Activated CD4-positive, alpha-beta T cell treated with anti-CD3 and anti-CD28 coated beads, Interleukin-2, amount 50 U/mL, for 16 hours (primary cell): ENCODE results near the gene SLX9.
"Not testable (repeated sequence)": the region's sequence is repeated elsewhere in the genome, so short reads cannot be mapped to it uniquely, and the experiment has no call there.

Experiments used
- DNase-seq: peaks from one replicate; pipeline ENCODE4 v3.0.0-alpha.2; 2020

The SLX9 gene

DNA sequence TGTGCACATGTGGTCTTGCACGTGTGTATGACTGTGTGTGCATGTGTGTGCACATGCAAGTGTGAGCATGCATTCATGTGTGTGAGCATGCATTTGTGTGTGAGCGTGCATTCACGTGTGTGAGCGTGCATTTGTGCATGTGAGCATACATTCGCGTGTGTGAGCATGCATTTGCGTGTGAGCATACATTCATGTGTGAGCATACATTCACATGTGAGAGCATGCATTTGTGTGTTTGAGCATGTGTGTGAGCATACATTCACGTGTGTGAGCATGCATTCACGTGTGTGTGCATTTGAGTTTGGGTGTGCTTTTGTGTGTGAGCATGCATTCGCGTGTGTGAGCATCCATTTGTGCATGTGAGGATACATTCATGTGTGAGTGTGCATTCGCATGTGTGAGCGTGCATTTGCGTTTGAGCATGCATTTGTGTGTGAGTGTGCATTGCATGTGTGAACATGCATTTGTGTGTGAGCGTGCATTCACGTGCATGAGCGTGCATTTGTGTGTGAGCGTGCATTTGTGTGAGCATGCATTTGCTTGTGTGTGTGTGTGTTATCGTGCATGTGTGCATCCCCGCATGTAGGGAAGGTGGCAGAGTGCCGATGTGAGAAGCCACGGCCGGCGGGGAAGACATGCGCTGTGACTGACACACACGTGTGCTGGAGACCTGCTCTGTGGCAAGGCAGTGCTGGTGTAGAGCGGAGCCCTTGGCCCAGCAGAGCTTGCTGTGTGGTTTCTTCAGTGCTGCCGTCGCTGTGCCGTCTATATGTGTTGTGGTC is 37.4 kb upstream of the SLX9 start:
- DNase-seq: no peak

DNA sequence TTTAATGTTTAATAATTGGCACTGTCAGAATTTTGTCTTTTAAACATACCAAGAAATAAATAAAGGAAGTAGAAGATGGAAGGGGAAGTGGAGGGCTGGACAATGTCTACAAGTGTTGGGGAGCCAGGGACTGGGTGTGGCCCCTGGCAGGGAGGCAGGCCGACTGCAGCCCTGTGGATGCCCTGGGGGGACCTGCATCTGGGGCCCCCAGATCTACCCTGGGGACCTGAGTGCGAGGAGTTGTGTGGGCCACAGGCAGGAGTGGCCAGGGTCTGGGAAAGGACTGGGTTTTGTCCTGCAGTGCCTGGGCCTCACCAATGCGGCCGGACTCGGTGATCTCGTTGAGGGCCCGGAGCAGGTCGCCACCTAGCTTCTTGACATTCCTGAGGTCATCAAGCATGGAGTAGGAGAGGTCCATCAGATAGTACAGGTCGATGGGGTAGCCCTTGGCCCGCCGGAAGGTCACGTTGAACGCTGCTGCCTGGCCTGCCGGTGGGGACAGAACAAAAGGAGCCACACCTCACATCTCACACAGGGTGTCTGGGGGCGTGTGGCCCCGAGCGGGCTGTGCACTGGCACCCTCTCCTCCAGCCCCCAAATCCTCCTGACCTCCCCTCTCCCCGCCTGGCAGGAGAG is 36.7 kb upstream of the SLX9 start:
- DNase-seq: no peak

DNA sequence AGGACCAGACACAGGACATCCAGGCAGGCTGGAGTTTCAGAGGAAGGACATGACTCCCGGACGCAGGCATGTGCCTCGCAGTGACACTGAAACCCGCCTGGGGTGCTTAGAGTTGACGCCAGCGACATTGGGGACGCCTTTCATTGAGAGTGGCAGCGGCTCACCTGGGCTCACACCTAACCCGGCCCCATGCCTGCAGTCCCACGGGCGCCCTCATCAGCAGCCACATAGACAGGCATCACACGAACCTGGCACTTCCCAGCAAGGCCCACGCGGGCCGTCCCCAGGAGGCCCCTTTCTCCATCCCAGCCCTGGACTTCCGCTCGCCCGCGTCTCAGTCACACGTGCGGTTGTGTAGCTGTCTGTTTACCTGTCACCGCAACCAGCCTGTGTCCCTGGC is 36.1 kb upstream of the SLX9 start:
- DNase-seq: no peak

DNA sequence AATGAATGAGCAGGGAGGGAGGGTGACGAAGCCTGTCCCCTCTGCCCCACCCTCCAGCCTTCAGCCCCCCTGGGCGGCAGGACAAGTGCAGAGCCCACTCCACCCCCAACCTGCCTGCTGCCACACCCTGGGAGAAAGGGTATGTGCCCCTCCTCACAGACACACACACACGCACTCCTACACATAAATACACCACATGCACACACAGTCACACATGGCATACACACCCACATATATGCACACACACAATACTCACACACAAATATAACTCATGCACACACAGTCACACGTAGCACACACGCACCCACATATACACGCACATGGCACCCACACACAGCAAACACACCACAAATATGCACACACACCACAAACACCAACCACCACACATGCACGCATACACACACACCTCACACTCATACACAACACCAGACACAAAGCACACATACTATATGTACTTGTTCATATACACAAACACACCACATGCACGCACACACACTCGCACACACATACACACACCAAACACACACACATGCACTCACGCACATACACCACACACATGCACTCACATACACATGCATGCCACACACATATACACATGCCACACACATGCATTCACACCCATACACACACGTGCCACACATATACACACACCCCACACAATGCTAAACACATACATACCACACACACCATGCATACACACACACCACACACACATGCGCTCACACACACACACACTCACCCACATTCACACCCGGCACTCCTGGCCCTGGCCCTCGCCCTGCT is 35.5 kb upstream of the SLX9 start:
- DNase-seq: no peak

DNA sequence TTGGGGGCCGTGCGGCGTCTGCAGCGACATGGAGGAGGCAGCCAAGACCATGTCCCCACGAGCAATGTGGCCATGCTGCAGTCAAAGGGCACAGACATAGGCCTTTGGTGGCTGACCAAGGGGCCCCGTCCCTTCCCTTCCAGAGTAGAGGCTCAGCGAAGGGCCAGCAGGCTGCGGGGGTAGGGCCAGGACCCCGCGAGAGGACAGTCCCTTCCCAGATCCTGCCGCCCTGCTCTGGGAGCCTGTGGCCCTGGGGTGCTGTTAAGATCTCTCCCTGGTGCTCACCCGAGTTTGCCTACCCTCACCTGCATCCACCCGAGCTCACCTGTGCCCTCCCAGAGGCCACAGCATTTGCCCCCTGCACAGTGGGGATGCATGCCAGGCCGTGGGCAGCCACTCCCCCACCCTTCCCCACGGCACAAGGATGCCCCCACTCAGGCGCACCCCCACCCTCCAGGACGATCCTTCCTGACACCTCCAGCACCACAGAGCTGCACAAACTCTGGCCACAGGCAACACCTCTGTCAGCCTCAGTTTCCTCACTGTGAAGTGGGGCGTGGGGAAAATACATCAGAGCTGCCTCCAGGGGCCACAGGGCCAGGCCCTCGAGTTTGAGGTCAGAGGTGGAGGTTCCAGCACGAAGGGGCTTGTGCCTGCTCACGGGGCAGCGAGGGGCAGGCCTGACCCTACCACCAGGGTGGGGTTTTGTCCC is 34.7 kb upstream of the SLX9 start:
- no peak for DNase-seq

DNA sequence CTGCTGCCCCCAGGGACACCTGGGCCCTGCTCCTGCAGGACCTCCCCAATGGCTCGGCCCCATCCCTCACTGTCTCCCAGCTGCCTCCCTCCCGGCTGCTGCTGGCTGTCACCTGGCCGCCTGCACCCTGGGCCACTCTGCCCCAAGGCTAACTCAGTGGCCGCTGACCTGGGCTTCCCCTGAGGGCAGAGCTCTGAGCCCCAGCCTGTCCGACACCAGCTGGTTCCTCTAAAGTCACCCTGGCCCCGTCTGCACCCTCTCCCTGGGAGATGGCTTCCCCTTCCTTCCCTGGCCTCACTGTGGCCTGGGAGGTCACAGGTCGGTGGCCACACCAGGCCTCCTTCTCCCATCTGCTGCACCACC is 34.1 kb upstream of the SLX9 start:
- no peak for DNase-seq

DNA sequence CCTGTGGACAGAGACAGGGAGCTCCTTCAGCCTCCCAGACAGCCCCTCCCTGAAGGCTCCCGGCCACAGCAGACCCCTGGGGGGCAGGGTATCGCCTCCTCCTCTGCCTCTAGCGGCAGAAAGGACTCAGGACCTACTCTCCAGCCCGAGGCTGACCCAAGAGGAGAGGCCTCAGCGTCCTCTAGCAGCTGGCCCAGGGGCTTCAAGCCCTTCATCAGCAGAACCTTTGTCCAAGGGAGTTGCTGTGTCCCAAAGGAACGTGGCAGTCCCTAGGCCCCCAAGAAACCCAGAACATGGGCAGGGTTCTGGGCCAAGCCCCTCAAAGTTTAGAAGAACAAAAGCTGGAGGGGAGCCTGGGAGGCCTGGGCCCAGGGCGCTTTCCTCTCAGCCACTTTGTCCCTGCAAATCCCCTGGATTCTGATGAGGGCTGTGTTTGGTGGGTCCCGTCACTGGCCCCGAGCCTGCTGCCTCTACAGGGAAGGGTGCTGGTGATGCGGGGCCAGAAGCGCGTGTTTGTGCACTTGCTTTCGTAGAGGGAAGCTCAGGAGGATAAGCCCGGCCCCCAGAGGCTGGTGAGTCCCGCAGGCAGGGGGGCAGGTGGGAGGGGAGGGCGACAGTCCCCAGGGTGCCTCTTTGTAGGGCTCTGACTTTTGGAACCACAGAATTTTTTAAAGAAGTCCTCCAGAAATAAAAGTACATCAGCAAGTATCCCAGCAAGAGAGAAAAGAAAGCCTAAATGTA is 32.4 kb upstream of the SLX9 start:
- DNase-seq: no peak

DNA sequence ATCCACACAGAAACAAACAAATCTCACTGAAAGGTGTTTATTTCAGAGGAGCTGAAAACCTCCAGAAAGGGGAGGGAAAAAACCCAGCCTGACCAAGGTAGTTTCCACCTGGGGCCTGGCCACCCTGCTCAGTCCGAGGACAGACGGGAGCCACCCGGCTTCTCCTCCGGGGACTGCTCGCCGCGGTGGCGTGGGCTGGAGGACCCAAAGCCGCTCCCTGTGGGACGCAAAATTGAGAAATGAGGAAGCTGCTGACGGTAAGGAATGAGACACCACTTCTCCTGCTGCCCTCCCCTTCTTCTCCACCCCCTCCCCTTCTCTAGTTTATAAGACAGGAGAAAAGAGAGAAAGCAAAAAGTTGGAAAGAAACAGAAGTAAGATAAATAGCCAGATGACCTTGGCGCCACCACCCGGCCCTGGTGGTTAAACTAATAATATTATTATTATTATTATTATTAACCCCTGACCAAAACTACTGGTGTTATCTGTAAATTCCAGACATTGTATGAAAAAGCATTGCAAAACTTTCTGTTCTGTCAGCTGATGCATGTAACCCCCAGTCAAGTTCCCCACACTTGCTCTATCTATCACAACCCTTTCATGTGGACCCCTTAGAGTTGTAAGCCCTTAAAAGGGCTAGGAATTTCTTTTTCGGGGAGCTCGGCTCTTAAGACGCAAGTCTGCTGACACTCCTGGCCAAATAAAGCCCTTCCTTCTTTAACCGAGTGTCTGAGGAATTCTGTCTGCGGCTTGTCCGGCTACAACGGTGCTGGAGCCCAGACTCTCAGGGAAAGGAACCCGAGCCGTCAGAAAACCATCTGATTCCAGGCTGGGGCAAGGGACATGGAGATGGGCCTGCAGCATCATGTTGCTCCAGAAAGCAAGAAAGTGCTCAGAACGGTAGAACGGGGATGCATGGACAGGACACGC is 31.6 kb upstream of the SLX9 start:
- DNase-seq: no peak

DNA sequence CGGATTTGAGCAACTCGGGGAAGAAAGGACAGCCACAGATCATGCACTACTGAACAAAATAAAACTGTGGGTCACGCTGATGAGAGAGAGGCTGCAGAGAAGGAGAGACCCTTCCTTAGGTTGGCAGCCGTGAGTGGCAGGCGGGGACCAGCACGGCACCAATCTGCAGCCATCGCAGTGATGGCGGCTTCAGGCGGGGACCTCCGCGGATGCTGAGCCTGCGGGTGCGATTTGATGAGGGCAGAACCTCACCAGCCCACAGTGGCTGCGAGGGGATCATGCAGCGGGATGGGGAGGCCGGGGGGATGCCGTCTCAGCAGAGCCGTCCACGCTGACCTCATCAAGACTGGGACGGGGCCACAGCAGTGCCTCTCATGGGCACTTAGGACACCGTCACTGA is 30.9 kb upstream of the SLX9 start:
- DNase-seq: no peak

DNA sequence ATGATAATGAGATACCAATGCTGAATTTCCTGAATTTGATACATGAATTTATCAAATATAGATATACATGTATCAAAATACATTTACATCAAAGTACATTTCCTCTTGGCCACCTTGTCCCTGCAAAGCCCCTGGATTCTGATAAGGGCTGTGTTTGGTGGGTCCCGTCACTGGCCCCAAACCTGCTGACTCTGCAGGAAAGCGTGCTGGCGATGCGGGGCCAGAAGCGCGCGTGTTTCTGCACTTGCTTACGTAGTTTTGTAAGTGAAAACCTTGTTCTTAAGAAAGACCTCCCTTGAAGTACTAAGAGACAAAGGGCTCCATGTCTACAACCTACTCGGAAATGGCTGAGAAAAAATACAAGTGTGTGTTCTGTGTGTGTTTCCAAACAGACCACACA is 30.1 kb upstream of the SLX9 start:
- no peak for DNase-seq

DNA sequence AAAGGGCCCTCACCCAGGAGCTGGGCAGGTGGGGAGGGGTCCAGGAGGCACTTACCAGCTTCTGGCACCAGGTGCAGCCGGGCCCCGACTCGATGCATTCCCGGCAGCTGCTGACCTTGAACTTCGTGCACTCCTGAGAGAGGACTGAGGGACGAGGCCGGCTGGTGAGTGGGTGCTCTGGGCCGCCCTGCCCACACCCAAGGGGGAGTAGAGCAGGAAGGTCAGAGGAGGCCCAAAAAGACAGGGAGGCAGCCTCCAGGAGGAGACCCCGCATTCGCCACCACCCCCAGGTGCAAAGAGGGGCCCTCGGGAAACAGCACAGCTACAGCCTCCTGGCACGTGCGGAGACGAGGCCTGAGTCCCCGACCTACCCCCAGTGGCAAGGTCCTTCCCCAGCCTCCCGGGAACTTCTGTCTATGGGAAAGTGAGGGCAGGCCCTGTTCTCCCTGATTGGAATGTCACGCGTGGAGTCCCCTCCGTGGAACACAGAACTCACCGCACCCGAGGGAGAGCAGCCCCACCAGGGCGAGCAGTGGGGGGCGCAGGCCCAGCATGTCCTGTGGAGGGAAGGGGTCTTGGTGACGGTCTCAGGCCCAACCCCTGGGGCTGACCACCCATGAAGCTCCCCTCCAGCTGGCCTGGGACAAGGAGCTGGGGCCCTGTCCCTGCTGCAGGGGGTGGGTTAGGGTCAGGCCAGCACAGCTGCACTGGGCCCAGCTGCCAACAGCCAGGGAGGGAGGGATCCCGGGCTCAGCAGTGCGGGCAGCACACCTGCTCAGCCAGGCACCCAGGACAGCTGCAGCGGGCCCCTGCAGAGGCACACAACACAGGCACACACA is 29.4 kb upstream of the SLX9 start:
- DNase-seq: no peak

DNA sequence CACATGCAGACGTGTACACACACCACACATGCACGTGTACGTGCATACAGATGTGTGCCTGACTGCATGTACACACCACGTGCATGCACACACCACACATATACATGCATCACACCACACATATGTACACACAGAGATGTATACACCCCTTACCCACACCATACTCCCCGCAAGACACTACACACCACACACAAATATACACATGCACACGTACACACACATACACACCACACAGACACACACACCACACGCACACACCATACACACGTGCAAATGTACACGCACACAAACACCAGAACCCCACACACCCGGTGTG is 28.8 kb upstream of the SLX9 start:
- DNase-seq: no peak

DNA sequence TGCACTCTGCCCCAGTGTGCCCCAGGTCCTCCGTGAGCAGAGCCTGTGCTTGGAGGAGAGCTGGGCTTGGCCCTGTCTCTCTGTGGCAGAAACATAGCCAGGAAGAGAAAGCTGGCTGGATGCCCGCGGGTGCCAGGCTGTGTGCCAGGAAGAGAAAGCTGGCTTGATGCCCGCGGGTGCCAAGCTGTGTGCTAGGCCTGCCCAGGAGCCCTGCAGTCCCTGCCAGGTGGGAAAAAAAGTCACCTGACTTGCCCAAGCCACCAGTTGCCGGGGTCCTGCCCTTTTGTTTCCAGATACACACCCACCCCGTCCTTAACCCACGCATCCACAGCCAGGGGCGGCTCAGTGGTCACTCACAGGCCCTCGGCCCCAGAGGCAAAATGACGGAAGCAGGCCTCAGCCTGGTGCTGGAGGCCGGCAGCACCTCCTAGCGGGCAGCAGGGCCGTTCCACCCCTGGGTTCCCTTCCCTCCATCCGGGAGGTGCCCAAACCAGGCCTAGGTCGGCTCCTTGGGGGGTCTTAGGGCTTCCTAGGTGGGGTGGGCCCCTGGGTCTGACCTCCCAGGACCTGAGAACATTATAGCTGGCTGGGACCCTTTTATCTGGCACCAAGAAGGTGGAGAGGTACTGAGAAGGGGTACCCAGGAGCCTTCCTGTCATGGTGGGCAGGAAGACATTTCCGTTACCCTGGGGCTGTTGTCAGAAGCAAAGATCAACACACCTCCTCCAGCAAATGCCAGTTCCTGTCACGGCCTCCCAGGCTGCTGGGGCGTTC is 28.3 kb upstream of the SLX9 start:
- DNase-seq: peak; percentile 77

DNA sequence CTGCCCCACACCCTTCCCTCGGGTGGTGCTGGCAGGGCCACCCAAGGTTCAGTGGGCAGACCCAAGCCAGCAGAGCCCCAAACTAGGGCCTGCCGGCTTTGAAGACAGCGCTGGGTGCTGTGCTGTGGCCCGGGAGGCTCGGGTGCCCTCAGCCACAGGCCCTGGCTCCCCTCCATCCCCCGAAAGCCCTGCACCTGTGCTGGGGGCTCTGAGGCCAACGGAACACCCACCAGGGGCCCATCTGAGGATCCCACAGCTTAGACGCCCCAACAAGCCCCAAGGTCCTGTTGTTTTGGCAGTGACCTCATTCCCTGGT is 27.7 kb upstream of the SLX9 start:
- no peak for DNase-seq

DNA sequence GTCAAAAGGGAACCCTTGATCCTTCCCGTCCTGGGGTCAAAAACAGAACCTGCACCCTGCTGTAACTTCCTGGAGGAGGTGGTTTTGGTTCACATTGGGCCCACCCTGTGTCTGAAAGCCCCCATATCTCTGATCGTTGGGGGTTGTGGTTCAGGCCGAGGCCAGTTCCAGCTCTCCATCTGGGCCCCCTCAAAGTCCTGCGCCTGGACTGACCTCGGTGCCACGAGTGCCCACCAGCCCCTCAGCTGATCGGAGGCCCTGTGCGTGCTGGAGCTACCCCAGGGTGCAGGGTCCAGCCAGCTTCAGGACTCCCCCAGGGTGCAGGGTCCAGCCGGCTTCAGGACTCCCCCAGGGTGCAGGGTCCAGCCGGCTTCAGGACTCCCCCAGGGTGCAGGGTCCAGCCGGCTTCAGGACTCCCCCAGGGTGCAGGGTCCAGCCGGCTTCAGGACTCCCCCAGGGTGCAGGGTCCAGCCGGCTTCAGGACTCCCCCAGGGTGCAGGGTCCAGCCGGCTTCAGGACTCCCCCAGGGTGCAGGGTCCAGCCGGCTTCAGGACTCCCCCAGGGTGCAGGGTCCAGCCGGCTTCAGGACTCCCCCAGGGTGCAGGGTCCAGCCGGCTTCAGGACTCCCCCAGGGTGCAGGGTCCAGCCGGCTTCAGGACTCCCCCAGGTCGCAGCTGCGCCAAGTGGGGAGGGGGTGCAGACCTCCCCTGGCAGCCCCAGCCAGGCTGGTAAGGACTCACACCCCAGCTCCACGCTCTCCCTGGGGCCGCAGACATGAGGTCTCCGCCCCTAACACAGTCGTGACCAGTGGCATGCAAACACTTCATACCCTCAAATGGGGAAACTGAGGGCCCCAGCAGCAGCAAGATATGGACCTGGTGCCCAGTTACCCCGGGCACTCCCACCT is 27.1 kb upstream of the SLX9 start:
- DNase-seq: not testable (repeated sequence)

DNA sequence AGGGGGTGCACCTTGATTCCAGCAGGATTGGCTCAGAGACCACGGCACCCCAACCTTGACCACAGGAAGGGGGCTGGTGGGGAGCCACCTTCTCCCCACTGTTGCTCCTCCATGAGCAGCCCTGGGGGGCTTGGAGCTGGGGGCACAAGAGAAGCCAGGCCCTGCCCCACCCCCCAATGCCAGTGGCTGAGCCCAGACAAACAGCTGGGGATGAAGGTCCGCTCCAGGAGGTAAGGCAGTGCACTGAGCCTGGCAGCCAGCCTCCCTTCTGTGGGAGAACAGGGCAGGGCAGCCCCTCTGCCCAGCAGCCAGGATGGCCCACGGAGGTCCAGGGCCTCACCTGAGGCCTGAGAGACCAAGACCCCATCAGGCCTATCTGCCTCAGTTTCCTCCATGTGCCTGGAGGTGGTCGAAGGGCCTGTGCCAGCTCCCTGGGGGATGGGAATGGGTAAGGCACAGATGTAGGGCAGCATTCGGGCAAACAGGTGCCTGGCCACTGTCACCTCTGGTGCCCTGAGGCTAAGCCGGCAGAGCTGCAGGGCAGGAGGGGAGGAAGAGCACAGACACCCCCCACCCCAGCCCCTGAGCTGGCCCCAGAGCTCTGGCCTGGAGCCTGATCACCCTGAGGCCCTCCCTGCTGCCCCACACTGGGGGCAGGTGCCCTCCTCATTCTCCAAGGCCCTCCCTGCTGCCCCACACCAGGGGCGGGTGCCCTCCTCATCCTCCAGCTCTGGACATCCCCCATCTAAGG is 26.2 kb upstream of the SLX9 start:
- no peak for DNase-seq

DNA sequence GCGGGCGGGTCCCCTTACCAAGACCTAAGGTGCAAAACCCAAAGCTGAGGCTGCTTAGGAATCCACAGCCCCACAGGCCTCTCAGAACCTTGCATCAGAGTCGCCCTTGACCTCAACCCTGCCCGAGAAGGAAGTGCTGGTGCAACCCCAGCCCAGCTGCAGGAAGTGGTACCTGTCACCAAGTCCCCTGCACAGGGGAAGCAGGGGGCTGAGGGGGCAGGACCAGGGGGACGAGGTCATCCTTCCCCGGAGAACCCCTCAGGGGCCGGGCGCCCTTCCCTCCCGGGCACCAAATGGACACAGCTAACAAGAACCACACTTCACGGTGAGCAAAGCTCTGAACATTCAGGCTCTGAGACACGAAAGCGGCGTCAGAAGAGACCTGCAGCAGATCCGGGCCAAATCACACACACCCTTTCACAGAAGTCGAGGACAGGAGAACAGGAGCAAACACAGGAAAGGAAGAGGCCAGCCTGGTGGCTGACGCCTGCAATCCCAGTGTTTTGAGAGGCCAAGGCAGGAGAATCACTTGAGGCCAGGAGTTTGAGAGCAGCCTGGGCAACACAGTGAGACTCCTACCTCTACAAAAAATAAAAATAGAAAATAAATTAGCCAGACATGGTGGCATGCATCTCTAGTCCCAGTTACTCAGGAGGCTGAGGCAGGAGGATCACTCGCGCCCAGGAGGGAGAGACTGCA is 25.5 kb upstream of the SLX9 start:
- DNase-seq: peak; percentile 88

DNA sequence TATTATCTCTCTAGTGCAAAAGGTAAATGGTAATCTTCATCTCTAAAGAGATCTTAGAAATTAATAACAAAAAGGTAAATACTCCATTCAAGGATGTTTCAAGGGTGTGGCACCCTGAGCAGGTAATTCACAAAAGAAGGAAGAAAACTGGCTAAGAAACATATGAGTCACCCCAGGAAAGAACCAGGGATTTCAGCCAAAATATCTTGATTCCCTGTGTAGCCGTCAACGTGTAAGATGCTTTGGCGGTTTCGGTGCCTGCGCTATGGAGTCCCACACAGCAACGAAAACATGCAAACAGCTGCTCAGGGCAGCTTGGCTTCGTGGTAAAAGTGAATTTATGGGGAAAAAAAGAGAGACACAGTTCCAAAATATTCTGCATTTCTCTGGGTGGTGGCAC is 22.9 kb upstream of the SLX9 start:
- DNase-seq: no peak
